GM19025 (cell line): ENCODE results near the gene INTS4.
"Not testable (repeated sequence)": the region's sequence is repeated elsewhere in the genome, so short reads cannot be mapped to it uniquely, and the experiment has no call there.

ENCODE experiments used
- ATAC-seq: cut with Tn5 transposase; IDR thresholded peaks from one replicate; pipeline ENCODE4 v1.9.1; 2021; ENCODE audit warnings: mild to moderate bottlenecking, low read depth, moderate library complexity; ENCODE audit not compliant: unreplicated experiment

INTS4 gene

DNA sequence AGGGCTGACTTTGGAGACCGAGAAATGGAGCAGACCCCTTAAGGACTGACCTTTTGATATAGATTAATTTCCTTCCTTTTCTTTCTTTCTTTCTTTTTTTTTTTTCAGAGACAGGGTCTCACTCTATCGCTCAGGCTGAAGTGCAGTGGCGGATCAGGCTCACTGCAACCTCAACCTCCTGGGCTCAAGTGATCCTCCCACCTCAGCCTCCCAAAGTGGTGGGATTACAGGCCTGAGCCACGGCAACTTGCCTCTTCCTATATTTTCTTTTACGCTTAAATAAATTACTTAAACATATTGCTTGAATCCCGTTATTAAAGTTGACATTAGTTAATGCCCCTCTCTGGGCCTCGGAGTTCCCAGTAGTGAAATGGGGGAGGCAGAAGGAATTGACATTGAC lies 29.0 kb upstream of the INTS4 start:
- ATAC-seq: no peak

DNA sequence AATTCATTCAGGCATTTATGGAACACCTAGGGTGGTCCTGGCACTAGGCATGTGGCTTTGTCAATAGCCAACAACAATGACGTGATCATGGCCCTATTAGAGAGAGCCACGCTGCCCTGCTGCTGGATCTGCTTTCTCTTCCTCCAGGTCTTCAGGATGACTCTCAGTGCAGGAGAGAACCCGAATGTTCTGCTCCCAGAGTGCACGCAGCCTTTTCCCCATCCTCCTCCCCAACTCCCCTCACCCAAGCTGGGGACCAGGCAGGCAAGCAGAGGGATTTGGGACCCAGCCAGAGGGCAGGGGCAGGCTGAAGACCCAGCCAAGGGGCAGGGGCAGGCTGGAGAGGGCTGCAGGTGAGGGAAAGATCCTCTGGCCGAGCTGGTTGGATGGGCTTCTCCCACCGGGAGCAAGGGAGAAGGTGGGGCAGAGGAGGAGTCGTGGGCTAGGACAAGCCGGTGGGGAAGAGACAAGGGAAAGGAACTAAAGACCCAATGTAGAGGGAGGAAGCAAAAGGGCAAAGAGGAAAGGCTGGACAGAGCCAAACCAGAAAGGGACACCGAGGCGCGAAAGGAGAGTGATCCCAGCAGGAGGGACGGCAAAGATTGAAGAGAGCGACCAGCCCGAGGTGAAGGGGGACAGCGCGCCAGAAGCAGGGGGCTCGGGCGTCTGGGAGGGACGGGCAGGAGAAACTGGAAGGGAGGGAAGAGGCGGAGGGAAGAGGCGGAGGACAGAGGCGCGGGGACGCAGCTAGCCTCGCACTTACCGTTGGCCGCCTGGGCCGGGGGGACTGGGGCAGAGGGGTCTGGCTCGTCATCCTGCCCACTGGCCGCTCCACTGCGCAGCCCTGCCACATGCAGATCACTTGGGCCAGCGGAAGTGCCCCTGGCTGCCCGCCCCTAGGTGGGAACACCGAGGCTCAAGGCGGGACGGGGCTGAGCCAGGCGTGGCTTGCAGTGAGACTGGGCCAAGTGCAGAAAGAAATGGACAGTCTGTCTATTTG lies 28.2 kb upstream of the INTS4 start, which contains the start of gene KCTD14:
Gene KCTD14 (minus strand): TSS at position 880 of the 1,000 bp plus-strand sequence. CDS start 27 bp downstream, at position 853.
- ATAC-seq: no peak

DNA sequence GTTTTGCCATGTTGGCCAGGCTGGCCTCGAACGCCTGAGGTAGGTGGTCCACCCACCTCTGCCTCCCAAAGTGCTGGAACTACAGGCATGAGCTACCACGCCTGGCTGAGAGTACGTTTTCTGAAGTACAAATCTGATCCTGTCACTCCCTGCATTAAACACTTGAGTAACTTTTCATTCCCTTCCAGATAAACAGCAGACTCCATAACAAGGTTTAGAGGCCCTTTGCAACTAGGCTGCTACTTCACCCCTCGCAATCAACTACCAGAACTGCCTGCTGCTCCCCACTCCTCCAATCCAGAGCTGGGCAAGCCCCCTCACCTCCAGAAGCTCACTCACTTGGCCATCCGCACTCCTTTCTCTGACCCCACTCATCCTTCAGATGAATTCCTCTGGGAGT lies 27.1 kb upstream of the INTS4 start:
- no peak for ATAC-seq

DNA sequence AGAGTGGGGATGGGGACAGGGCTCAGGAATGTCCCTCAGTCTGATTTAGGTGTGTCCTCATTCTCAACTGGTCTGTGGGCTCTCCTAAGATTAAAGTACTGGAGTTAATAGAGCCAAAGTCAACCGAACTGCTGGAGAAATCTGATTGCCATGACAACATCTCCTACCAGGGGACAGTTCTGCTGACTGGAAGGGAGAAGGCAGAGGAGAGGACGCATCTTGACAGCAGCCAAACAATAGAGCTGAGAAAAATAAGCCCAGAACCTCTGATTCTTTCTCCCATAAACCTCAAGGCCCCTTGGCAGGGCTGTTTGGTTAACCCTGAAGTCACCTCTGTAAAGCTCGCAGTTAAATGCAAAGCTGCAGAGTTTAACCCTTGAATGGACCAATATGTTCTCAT lies 25.8 kb upstream of the INTS4 start:
- no peak for ATAC-seq

DNA sequence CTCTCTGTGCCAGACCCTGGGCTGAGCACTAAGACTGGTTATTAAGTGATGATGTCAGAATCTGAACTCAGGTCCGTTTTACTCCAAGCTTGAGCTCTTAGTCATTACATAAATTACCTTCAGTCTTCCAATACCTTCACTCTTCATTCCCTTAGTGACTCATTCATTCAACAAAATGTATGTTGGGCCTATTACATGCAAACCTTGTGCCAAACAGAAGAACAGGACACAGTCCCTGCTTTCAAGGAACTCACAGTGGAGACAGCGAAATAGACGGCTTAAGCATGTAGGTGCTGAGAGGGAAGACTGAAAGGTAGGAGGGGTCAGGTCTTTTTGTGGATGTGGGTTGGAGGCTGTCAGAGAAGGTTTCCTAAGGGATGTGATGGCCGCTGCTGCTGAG lies 25.3 kb upstream of the INTS4 start:
- ATAC-seq: no peak

DNA sequence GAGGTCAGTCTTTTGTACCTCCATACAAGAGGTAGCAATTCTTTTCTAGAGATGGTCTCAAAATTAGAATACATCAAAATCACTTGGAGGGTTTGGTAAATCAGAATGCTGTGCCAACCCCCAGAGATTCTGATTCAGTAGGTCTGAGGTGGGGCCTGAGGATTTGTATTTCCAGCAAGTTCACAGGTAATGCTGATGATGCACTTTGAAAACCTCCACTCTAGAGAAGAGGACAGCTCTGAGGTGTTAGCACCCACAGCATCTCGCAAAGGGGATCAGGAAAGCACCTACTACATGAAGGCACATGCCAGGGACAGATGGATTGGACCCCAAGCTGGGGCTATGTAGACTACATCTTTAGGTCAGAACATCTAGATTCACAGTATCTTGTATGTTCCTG lies 21.4 kb upstream of the INTS4 start:
- no peak for ATAC-seq

DNA sequence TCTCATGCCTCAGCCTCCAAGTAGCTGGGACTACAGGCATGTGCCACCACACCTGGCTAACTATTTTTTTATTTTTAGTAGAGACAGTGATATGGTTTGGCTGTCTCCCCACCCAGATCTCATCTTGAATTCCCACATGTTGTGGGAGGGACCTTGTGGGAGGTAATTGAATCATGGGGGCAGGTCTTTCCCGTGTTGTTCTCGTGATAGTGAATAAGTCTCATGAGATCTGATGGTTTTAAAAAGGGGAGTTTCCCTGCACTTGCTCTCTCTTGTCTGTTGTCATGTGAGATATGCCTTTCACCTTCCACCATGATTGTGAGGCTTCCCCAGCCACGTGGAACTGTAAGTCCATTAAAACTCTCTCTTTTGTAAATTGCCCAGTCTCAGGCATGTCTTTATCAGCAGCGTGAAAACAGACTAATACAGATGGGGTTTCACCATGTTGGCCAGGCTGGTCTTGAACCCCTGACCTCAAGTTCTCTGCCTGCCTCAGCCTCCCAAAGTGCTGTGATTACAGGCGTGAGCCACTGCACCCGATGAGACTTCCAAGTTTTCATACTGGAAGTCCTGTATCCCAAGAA lies 20.6 kb upstream of the INTS4 start:
- ATAC-seq: not testable (repeated sequence)

DNA sequence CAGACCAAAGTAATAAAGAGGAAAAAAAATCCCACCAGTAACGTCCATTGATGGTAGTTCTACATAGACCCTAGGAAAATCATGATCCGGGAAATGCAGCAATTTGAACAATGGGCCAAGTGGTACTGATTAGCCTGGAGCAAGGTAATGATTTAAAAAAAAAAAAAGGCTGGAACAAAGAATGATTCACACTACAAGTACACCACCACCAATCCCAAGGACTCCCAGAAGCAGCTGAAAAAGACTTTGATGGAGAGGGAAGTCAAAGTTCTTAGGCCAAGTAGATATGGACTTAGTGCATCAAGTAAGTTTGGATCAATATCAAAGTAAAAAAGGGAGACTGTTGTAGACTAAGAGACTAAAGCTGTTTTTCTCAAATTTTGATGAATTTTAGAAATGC lies 16.8 kb upstream of the INTS4 start:
- no peak for ATAC-seq

DNA sequence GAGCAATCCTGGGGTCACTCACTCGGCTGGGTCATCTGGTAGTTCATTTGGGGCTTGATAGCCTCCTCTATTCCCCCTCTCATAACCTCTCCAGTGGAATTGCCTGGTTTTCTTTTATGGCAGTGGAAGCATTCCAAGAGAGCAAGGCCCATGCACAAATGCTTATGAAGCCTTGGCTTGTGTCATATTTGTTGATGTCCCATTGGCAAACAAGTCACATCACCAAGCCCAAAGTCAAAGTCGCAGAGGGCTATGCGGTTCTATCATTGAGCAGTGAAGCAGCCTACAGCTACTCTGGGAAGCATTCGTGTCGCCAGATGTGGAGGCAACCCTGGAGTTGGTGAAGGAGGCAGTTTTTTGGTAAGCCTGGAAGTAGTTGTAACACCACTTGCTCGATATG lies 16.3 kb upstream of the INTS4 start:
- ATAC-seq: no peak

DNA sequence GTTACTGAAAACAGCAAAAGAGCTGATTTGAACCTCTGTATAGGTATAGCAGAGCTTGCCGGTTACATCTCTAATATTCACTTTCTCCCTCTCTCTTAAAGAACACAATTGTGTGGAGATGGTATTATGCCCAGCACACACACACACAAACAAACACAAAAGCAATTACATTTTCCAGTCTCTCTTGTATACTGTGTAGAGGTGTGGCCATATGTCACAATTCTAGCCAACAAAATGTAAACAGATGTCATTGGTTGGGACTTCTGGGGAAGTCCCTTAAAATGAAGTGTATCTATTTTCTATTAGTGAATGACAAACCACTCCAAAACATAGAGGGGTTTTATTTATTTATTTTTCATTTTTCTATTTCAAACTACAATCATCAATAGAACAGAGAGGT lies 15.8 kb upstream of the INTS4 start:
- no peak for ATAC-seq

DNA sequence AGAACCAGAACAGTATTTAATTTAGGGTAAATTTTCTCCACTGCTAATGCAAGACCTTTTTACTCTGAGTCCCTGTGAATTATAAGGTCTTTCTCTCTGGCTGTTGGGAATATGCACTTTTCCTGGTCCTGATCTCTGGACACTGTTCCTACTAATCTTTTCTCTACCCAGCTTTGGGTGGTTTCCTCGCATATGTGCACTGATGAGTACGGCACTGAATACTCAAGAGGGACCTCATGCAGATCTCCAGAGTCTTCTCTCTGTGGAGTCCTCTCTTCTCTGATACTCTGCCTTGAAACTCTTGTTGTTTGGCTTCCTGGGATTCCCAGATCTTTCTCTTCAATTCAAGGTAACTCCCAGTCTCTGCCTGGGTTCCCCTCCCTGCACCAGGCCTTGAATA lies 14.6 kb upstream of the INTS4 start:
- no peak for ATAC-seq

DNA sequence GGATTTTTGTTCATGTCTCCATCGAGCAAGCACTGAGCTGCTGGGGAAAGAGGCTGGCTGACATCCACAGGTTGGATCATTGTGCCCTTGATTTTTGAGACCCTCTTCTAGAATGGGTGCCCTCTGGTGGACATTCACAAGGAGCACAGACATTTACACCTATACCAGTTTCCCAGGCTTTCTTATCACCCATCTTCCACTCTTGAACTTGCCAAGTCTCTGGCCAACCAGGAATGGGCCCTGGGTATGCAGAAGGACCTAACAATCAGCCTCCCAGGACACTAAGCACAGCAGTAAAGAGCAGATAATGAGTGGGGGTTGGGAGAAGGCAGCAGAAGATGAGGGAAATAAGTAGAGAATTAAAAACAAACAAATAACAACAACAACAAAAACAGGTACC lies 5.7 kb upstream of the INTS4 start:
- no peak for ATAC-seq

DNA sequence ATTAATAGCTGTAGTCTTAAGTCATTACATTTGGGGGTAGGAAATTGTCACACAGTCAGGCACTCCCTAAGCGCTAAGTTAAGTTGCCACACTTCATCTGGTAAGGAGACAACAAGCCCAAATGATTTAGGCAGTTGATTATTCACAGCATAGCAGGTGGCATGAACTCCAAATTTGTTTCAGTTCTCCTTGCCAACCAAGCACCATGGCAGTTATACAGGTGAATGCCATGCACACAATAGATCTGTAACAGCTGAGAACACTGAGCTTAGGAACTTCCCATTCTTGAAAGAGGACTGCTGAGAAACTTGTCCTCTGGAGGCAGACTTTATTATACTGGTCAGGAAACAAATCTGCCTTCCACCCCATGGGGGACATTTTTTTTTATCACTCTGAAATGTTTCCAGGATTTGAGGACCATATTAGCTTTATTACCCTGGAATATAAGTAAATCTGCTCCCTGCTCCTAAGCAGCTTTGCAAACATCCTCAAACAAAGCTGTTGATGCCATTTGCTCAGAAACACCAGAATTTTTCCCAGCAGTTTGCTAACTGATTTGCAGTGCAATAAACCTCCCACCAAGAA lies 5.1 kb upstream of the INTS4 start:
- no peak for ATAC-seq

DNA sequence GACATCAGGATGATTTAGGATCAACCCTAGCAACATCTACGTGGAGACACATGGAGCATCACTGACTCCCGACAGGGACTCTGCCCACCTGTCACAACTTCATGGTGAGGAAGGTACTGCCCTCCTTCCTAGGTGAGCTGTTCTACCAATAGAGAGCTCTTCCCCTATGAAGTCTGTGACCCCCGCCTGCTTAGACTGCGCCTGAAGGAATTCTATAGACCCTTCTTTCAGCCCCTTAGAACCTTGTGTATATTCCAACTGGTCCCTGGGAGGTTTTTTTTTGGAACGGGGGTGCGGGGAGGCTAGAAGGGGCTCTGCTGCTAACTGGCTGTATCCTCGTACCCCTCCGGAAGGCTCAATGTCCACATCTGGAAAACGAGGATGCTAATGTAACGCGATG lies 566 bp downstream of the INTS4 start:
- no peak for ATAC-seq

DNA sequence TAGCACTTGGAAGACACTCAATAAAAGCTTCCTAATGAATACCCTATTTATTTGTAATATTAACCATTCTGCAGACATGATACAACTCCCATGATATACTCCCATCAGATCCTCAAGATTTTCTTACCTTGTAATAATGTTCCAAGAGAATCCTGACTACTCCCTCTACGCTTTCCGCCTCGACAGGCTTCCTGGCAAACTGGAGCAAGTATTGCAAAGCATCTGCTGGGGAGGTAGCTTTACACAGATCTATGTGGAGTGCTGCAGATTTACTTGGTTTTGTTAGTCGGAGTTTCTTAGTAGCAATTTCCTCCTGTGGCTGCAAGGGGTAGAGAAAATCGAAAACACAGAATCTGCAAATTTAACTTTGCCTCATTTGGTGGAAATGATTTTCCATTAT lies 3.5 kb downstream of the INTS4 start:
- no peak for ATAC-seq

DNA sequence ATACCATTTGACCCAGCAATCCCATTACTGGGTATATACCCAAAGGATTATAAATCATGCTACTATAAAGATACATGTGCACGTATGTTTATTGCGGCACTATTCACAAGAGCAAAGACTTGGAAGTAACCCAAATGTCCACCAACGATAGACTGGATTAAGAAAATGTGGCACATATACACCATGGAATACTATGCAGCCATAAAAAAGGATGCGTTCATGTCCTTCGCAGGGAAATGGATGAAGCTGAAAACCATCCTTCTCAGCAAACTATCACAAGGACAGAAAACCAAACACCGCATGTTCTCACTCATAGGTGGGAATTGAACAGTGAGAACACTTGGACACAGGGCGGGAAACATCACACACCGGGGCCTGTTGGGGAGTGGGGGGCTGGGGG lies 8.0 kb downstream of the INTS4 start:
- not testable (repeated sequence) for ATAC-seq

DNA sequence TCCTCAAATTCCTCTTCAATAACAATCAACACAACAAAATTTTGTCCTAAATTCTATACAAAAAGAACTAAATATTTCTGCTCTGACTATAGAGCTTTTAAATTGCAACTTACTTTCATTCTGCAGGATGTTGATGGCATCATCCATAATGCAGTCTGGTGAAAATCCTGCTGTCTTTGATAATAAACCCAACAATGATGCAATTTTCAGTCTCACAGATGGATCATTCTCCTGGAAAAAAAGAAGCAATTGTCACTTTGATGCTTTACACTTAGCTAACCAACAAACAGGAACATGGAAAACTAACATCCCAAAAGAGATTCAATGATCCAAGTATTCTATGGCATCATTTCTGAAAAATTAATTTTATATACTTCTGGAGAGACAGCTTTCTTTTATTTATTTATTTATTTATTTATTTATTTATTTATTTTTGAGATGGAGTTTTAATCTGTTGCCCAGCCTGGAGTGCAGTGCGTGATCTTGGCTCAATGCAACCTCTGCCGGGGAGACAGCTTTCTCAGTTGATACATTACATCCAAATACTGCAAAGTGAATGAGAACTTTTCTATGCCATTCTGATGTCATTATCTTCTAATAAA lies 13.0 kb downstream of the INTS4 start:
- ATAC-seq: no peak

DNA sequence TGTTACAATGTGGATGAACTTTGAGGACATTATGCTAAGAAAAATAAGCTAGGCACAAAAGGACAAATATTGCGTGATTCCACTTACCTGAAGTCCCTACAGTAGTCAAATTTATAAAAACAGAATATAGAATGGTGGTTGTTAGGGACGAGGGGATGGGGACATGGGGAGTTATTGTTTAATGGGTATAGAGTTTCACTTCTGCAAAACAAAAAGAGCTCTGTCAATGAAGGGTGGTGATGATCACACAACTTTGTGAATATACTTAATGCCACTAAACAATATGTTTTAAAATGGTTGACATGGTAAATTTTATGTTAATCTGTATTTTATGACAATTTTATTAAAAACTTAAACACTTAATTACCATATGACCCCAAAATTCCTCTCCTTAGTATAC lies 26.1 kb downstream of the INTS4 start:
- ATAC-seq: no peak

DNA sequence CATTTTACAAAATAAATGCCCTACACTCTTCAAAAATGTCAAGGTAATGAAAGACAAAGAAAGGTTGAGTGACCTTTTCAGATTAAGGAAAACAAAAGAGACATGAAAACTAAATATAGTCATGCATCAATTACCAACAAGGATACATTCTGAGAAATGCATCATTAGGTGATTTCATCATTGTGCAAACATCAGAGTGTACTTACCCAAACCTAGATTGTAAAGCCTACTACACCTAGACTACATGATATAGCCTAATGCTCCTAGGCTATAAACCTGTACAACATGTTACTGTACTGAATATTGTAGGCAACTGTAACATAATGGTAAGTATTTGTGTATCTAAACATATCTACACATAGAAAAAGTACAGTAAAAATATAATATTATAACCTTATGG lies 26.7 kb downstream of the INTS4 start:
- no peak for ATAC-seq

DNA sequence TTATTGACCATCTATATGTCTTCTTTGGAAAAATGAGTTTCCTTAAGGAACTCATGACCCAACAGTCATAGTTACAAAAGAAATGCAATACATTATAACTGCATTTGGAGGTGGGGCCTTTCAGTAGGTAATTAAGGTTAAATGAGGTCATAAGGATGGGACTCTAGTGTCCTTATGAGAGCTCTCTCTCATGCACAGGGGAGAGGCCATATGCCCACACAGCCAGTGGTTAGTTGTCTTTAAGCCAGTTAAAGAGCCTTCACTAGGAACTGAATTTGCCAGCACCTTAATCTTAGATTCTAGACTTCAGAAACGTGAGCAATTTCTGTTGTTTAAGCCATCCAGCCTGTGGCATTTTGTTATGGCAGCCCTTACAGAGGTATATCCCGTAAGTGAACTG lies 27.3 kb downstream of the INTS4 start:
- ATAC-seq: no peak

DNA sequence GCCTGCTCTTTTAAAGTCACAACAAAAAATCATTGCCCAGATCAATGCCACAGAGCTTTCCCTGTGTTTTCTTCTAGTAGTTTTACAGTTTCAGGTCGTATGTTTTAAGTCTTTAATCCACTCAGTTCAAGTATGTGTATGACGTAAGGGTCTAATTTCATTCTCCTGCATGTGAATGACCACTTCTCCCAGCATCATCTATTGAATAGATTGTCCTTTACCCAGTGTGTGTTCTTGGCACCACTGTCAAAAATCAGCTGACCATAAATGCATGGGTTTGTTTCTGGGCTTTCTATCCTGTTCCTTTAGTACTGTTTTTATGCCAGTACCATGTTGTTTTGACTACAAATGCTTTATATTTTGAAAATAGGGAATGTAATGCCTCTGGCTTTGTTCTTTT lies 28.1 kb downstream of the INTS4 start:
- no peak for ATAC-seq
